ENCODE results near the gene SLC16A7.

SLC16A7 gene

GRCh38 chr12:59710964-59711363 lies 115.1 kb downstream of the SLC16A7 start:
- DNase-seq (ENCODE audit: low spot score): no peak
- no peak for TF ChIP-seq CTCF (IDR thresholded peaks at IDR 0.05; ENCODE audit: extremely low read depth, missing control alignments)

DNA sequence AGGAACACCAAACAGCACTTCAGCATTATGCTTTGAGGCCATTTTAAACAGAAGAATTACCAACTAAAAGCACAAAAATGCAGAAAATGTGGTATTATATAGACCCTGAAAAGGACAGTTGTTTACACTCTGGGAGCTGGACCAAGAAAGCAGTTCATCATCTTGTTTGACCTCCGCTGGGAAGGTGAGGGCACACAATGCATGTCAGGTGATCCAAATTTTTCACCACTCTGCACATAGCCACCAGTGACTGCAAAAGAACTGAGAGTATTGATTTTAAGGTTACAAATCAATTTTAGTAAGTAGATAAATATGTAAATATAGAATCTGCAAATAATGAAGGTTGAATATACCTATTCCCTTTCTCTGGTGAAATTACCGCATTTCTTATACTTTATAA lies 119.6 kb downstream of the SLC16A7 start:
- no peak for TF ChIP-seq CTCF (IDR thresholded peaks at IDR 0.05; ENCODE audit: extremely low read depth, missing control alignments)
- no peak for DNase-seq (ENCODE audit: low spot score)

GRCh38 chr12:59716043-59716442 lies 120.2 kb downstream of the SLC16A7 start:
- TF ChIP-seq CTCF (IDR thresholded peaks at IDR 0.05; ENCODE audit: extremely low read depth, missing control alignments): no peak
- DNase-seq (ENCODE audit: low spot score): no peak

GRCh38 chr12:59717436-59717835 lies 121.6 kb downstream of the SLC16A7 start:
- no peak for DNase-seq (ENCODE audit: low spot score)
- no peak for TF ChIP-seq CTCF (IDR thresholded peaks at IDR 0.05; ENCODE audit: extremely low read depth, missing control alignments)

DNA sequence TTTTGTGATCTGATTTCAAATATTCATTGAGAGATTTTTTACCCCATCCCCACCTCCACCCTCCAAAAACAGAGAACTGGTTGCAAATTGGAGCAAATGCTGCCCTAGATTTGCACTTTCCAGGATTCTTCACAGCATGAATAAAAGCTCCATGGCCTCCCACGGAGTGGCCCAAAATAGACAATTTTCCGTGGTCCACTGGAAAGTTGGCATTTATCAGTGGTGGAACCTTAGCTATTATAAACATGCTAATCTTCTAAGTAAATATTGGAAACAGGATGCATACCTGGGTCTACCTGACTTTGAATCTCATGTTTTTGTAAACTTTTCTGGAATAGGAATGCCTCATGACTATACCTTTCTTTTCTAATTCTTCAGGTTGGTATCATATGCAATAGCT lies 123.9 kb downstream of the SLC16A7 start:
- no peak for DNase-seq (ENCODE audit: low spot score)
- TF ChIP-seq CTCF (IDR thresholded peaks at IDR 0.05; ENCODE audit: extremely low read depth, missing control alignments): no peak

DNA sequence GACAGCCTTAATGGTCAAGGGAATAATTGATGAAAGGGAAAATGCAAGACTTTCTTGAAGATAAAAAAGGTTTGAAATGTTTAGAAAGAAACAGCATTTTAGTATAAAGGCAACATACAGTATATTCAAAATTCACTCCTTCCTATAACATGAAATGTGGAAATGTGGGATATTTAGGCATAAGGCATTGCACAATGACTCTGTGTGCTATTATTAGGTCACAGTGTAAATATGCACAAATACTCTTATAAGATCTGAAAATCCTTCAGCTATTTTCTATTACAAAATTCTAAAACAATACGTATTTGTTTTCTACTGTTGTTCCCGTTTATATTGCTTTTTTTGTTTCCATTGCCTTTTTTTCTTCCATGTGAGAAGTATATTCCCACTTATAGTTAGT lies 127.7 kb downstream of the SLC16A7 start:
- no peak for TF ChIP-seq CTCF (IDR thresholded peaks at IDR 0.05; ENCODE audit: extremely low read depth, missing control alignments)
- DNase-seq (ENCODE audit: low spot score): no peak

DNA sequence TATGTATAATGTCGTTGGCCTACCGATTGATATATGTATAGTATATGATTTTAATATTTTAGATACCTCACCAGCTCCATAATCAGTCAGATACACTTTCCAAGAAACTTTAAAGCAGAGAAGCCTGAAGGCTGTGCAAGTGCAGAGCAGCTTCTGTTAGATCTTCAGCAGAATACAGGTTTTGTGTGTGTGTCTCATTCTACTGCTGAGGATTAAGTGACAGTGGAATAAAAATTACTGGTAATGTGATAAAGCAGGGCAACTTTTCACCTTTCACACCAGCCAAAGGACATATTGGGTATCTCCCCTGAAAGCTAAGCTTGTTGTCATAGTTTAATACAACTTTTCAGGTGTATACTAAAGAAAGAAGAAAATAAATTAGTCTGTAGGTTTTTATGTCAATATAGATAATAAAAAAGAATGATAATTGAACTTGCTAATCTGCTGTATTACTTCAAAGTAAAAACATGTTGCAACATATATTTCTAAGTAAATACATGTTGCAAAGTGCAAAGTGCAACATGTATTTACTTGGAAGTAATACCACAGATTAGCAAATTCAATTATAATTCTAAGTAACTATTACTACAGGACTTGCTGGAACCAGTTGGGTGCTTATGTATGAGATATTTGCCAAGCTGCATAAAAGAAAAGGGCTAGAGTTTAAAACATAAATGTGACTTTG lies 128.3 kb downstream of the SLC16A7 start:
- TF ChIP-seq CTCF (IDR thresholded peaks at IDR 0.05; ENCODE audit: extremely low read depth, missing control alignments): no peak
- no peak for DNase-seq (ENCODE audit: low spot score)
